GM12878 (cell line): ENCODE data around the gene AMTN. TPM values are rescaled to one million over a fixed set of nuclear protein-coding genes. Genes with fewer than 3 reads are reported as not detected.

ENCODE experiments used
- ATAC-seq: fragments of 200-7000 bp; cut with Tn5 transposase; 3 replicates; pipeline ENCODE4 v1.9.1; 2020; ENCODE audit warnings: mild to moderate bottlenecking, moderate library complexity
- BruUV-seq: library from RNA; stranded (reverse); fragments of 400-500 nt; replicated peaks from 2 replicates; lab custom pipeline; 2021; lab: Mats Ljungman, UMichigan
- CTCF ChIA-PET: fragments of 300-600 bp; sonication (Branson Sonifier 250); formaldehyde crosslinking; extraction: SDS; loops from one replicate; lab custom pipeline; 2021; ENCODE audit warnings: inconsistent platforms; lab: Yijun Ruan, JAX
- POLR2A ChIA-PET: fragments of 350-600 bp; formaldehyde crosslinking; extraction: SDS; loops from one replicate; lab custom pipeline; 2021; ENCODE audit warnings: inconsistent platforms; lab: Charles Lee
- RAD21 ChIA-PET: fragments of 300-600 bp; sonication (Branson Sonifier 250); formaldehyde crosslinking; loops from one replicate; lab custom pipeline; 2023; ENCODE audit warnings: antibody characterized with exemption; ENCODE audit not compliant: unreplicated experiment; lab: Charles Lee
- SMC1A ChIA-PET: fragments of 300-600 bp; sonication (Branson Sonifier 250); formaldehyde crosslinking; loops from one replicate; lab custom pipeline; 2023; ENCODE audit not compliant: unreplicated experiment, uncharacterized antibody; lab: Charles Lee
- DNase-seq: peaks from one replicate; pipeline ENCODE4 v3.0.0-alpha.2; 2011; ENCODE audit warnings: low read depth, low spot score
- FAIRE-seq: peaks from 3 replicates; lab custom pipeline; 2011; peaks lifted over from hg19 to GRCh38; lab: Jason Lieb, UNC
- H2AFZ ChIP-seq: 2 replicates; pipeline ENCODE4 v1.6.0; 2011; ENCODE audit warnings: low read depth, low read length, control low read depth; ENCODE audit not compliant: control insufficient read depth
- H3K27ac ChIP-seq: 2 replicates; pipeline ENCODE4 v1.5.1; 2011; ENCODE audit warnings: control low read depth; ENCODE audit not compliant: control insufficient read depth, insufficient read depth
- H3K27me3 ChIP-seq, 2 experiments: replicated peaks in 1 of 2; 2 replicates each; pipeline versions ENCODE4 v1.6.0 to v1.6.1; 2011; ENCODE audit warnings: low read length in 1 of 2; ENCODE audit not compliant: control insufficient read depth in 2 of 2, insufficient read depth in 2 of 2
- H3K36me3 ChIP-seq, 2 experiments: 2 replicates each; pipeline ENCODE4 v1.5.1; 2011; ENCODE audit warnings: low read length in 1 of 2; ENCODE audit not compliant: control insufficient read depth in 2 of 2, insufficient read depth in 2 of 2
- H3K4me1 ChIP-seq: 2 replicates; pipeline ENCODE4 v1.6.1; 2011; ENCODE audit warnings: mild to moderate bottlenecking, low read length, moderate library complexity, mixed read lengths; ENCODE audit not compliant: control insufficient read depth, insufficient read depth
- H3K4me2 ChIP-seq: 2 replicates; pipeline ENCODE4 v1.6.0; 2011; ENCODE audit warnings: control low read depth; ENCODE audit not compliant: control insufficient read depth, insufficient read depth
- H3K4me3 ChIP-seq: fragments of 200-600 bp; sonication (generic); 2 replicates; pipeline ENCODE4 v1.5.1; 2016
- H3K79me2 ChIP-seq: 2 replicates; pipeline ENCODE4 v1.6.0; 2011; ENCODE audit warnings: low read length; ENCODE audit not compliant: control insufficient read depth, insufficient read depth
- H3K9ac ChIP-seq: 2 replicates; pipeline ENCODE4 v1.8.0; 2011; ENCODE audit warnings: low read length, control low read depth, mixed read lengths; ENCODE audit not compliant: control insufficient read depth, insufficient read depth
- H3K9me3 ChIP-seq: replicated peaks from 3 replicates; pipeline ENCODE4 v1.5.1; 2011; ENCODE audit warnings: mild to moderate bottlenecking, low read length; ENCODE audit not compliant: control insufficient read depth, insufficient read depth
- H4K20me1 ChIP-seq: 2 replicates; pipeline ENCODE4 v1.6.0; 2011; ENCODE audit not compliant: control insufficient read depth, insufficient read depth
- FOXK2 ChIP-seq: fragments of 450-650 bp; IDR thresholded peaks from 2 replicates; pipeline ENCODE4 v1.6.1; 2017; ENCODE audit warnings: mild to moderate bottlenecking, moderate library complexity
- HDAC6 ChIP-seq: fragments of 200-600 bp; sonication (generic); IDR thresholded peaks from one replicate; pipeline ENCODE4 v1.8.0; 2017; ENCODE audit warnings: antibody characterized with exemption; ENCODE audit not compliant: unreplicated experiment
- RBBP5 ChIP-seq: fragments of 200-600 bp; sonication (generic); conservative IDR thresholded peaks from 2 replicates; pipeline ENCODE4 v1.6.1; 2016
- SRF ChIP-seq, 2 experiments: IDR thresholded peaks; 2 replicates each; pipeline ENCODE4 v1.6.1; 2011; ENCODE audit warnings: low read depth in 2 of 2, low read length in 2 of 2, mild to moderate bottlenecking in 1 of 2, moderate library complexity in 1 of 2
- ZNF207 ChIP-seq: fragments of 450-650 bp; IDR thresholded peaks from 2 replicates; pipeline ENCODE4 v1.6.1; 2014; ENCODE audit warnings: antibody characterized with exemption, mild to moderate bottlenecking, borderline replicate concordance
- WGBS: methylation state at CpG from one replicate; pipeline ENCODE4 v1.1.6; 2016; ENCODE audit warnings: low lambda C conversion rate; ENCODE audit not compliant: insufficient replicate concordance, insufficient coverage; ENCODE audit errors: missing lambda C conversion rate; 5-methylcytosine and 5-hydroxymethylcytosine counted together
- in situ Hi-C: fragments of 300-500 bp; cut with MboI; formaldehyde crosslinking; loops from 9 replicates; pipeline ENCODE4 v1.14.3; 2018; ENCODE audit warnings: mixed read lengths
- intact Hi-C: fragments of 100-400 bp; cut with micrococcal nuclease; formaldehyde crosslinking; loops from one replicate; pipeline ENCODE4 v1.14.2; 2022; ENCODE audit not compliant: unreplicated experiment
- polyA plus RNA-seq, 11 experiments: library from polyadenylated mRNA; depleted of rRNA in 4 of 11; unstranded in 6 of 11; stranded (reverse) in 5 of 11; fragments of >200 nt; fragmentation: Nextera tagmentation in 4 of 11; fragmentation: Illumina TruSeq in 1 of 11; extraction: Ambion mirVana in 4 of 11; extraction: Trizol in 1 of 11; gene quantifications; 1 replicate in 1 of 11; 2 replicates in 10 of 11; pipeline versions ENCODE4 v1.2.1 to v1.2.3, GENCODE V29; 2011 to 2016; ENCODE audit warnings: inconsistent platforms in 2 of 11, missing spikeins in 2 of 11, low read depth in 1 of 11
- total RNA-seq, 4 experiments: library from RNA; depleted of rRNA in 3 of 4; stranded (reverse); fragments of >200 nt in 3 of 4; fragmentation: Illumina TruSeq in 1 of 4; extraction: Trizol in 1 of 4; gene quantifications; 2 replicates each; pipeline versions ENCODE4 v1.2.1 to v1.2.3, GENCODE V29; 2013 to 2021
- TF ChIP-seq, protein P1 (sequence below): fragments of 150-350 bp; IDR thresholded peaks from 2 replicates; pipeline ENCODE4 v1.6.1; 2016; ENCODE audit warnings: low read depth, low read length
- TF ChIP-seq, protein P2 (sequence below): fragments of 450-650 bp; conservative IDR thresholded peaks from 2 replicates; pipeline ENCODE4 v1.6.1; 2017; ENCODE audit warnings: mild to moderate bottlenecking, moderate library complexity

Gene AMTN
- total and polyA plus RNA-seq, 10 of the 15 experiments (the other 5 are each of a cell fraction or from before 2014, with no cell fraction given), result not detected

DNA sequence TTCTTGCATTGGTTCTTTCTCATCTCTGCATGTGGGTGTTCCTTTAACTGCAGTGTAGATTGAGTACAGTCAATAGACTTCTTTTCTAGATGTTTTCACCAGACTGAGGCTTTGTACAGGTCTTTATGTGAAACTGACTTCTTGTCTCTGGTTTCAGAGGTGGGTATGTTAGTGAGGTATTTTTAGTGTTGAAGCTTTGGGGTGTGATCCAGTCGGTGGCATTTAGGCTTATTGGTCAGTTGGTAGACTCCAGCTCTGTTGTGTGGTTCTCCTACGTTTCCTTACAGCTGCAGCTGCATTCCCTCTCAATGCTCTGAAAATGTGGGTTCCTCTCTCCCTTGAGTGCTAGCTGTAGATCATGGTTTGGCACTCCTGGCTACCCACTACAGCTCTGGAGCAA is 52.4 kb downstream of the AMTN start:
- BruUV-seq, result no TSS peak
- Histone ChIP-seq H3K27me3 (no peaks in the 10 kb centered on the region; a peak in 1 of 4 replicates), H3K9me3 (no peaks in the 10 kb centered on the region), H2AFZ (no peak overlapping the region), H3K4me3 (no peak overlapping the region), H3K4me1 (no peaks in the 10 kb centered on the region), H3K9ac (no peak overlapping the region), H3K79me2 (no peaks in the 10 kb centered on the region), H3K4me2 (no peak overlapping the region), H4K20me1 (no peaks in the 10 kb centered on the region), H3K36me3 (no peaks in the 10 kb centered on the region), H3K27ac (no peak overlapping the region)
- TF ChIP-seq RBBP5 (no peak), SRF (IDR thresholded peaks at IDR 0.05; ENCODE audit: low read depth in 2 of 2, low read length in 2 of 2) (no peak), FOXK2 (no peak), ZNF207 (no peak), HDAC6 (no peak)
- TF ChIP-seq, protein P1, sequence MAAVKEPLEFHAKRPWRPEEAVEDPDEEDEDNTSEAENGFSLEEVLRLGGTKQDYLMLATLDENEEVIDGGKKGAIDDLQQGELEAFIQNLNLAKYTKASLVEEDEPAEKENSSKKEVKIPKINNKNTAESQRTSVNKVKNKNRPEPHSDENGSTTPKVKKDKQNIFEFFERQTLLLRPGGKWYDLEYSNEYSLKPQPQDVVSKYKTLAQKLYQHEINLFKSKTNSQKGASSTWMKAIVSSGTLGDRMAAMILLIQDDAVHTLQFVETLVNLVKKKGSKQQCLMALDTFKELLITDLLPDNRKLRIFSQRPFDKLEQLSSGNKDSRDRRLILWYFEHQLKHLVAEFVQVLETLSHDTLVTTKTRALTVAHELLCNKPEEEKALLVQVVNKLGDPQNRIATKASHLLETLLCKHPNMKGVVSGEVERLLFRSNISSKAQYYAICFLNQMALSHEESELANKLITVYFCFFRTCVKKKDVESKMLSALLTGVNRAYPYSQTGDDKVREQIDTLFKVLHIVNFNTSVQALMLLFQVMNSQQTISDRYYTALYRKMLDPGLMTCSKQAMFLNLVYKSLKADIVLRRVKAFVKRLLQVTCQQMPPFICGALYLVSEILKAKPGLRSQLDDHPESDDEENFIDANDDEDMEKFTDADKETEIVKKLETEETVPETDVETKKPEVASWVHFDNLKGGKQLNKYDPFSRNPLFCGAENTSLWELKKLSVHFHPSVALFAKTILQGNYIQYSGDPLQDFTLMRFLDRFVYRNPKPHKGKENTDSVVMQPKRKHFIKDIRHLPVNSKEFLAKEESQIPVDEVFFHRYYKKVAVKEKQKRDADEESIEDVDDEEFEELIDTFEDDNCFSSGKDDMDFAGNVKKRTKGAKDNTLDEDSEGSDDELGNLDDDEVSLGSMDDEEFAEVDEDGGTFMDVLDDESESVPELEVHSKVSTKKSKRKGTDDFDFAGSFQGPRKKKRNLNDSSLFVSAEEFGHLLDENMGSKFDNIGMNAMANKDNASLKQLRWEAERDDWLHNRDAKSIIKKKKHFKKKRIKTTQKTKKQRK, result no peak
- TF ChIP-seq, protein P2, sequence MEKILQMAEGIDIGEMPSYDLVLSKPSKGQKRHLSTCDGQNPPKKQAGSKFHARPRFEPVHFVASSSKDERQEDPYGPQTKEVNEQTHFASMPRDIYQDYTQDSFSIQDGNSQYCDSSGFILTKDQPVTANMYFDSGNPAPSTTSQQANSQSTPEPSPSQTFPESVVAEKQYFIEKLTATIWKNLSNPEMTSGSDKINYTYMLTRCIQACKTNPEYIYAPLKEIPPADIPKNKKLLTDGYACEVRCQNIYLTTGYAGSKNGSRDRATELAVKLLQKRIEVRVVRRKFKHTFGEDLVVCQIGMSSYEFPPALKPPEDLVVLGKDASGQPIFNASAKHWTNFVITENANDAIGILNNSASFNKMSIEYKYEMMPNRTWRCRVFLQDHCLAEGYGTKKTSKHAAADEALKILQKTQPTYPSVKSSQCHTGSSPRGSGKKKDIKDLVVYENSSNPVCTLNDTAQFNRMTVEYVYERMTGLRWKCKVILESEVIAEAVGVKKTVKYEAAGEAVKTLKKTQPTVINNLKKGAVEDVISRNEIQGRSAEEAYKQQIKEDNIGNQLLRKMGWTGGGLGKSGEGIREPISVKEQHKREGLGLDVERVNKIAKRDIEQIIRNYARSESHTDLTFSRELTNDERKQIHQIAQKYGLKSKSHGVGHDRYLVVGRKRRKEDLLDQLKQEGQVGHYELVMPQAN, result no peak
- intact Hi-C loops, result no loop called here
- ATAC-seq, result no peak
- ChIA-PET POLR2A (no interaction called here), CTCF (no interaction called here), SMC1A (no interaction called here), RAD21 (no interaction called here)
- no peak for FAIRE-seq
- no peak for DNase-seq
- in situ Hi-C loops, result no loop called here
- 17% methylated on average over 2 of the region's 2 CpGs for WGBS
